Measurements from ENCODE around the gene EPS8L3. TPM values are rescaled to one million over a fixed set of nuclear protein-coding genes. Genes with fewer than 3 reads are reported as not detected.
A peak's percentile ranks its signal among the peaks of the same experiment; 100 is the strongest.

EPS8L3 gene
- polyA plus RNA-seq, 4 donors, result 167 to 736 (median 401) TPM

DNA sequence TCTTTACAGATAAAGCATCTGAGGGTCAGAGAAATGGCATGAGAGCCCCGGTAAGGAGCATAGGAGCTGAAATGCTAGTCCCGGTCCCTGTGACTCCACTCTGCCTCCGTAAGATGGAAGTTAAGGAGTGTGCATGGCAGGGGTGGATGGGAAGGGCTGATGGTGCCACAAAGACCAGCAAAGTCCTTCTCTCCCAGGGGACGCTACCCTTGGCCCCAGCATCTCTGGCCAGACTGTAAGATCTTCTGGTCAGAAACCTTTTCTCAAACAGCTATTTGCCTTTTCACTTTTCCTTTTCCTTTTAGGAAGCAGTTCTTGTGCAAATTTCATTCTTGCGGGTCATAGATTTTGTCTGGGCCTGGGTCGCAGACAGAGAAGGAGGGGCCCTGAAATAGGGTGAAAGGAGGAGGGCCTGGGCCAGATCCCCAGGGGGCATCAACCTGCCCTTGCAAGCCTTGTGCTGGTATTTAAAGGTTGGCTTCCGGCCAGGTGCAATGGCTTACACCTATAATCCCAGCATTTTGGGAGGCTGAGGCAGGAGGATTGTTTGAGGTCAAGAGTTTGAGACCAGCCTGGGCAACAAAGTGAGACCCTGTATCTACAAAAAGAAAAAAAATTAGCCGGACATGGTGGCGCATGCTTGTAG lies 14.4 kb upstream of the EPS8L3 start:
- no peak for DNase-seq
- H3K36me3 ChIP-seq (ENCODE audit: control insufficient read depth in 3 of 3, insufficient read depth in 2 of 3, low read depth in 1 of 3, low read length in 3 of 3), result no peaks in the 10 kb centered on the region
- H3K4me1 ChIP-seq (ENCODE audit: control insufficient read depth in 3 of 3, insufficient read depth in 2 of 3, low read depth in 1 of 3, low read length in 2 of 3), result peaks cover 0 to 12% (median 0%) of the 10 kb centered on the region in 3 donors
- no peak for FAIRE-seq
- H3K4me3 ChIP-seq (ENCODE audit: low read depth in 1 of 3, low read length in 3 of 3), result no peak overlapping the region
- H3K27ac ChIP-seq (ENCODE audit: low read depth in 1 of 3, low read length in 2 of 3), result no peak overlapping the region
- H3K27me3 ChIP-seq (ENCODE audit: control insufficient read depth in 3 of 3, insufficient read depth in 3 of 3, low read length in 3 of 3), result no peaks in the 10 kb centered on the region
- H3K9me3 ChIP-seq (ENCODE audit: control insufficient read depth in 2 of 2, insufficient read depth in 1 of 2, low read depth in 1 of 2, low read length in 1 of 2), result peaks cover 0 to 4% of the 10 kb centered on the region in 2 donors
- WGBS, 3 donors, result 93 to 96% (median 95%) methylated on average over 9 of the region's 9 CpGs

DNA sequence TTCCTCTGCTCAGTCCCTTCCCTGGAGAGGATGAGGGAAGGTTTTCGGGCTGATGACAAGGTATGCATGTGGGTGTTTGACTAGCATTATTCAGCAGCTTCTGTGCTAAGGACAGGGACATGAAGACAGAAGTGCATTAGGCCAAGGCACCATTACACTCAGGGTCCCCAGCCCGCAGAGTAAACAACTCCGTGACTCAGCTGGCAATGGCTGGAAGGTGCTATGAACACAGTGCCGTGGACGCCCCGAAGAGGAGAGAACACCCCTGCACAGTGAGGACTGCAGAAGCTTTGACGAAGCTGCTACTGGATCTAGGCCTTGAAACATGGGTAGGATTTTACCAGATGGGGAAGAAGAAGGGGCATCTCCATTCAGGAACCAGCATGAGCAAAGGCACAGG lies 13.7 kb upstream of the EPS8L3 start:
- peaks cover 0 to 4% of the 10 kb centered on the region in 2 donors for H3K9me3 ChIP-seq (ENCODE audit: control insufficient read depth in 2 of 2, insufficient read depth in 1 of 2, low read depth in 1 of 2, low read length in 1 of 2)
- H3K27ac ChIP-seq (ENCODE audit: low read depth in 1 of 3, low read length in 2 of 3), result peak overlapping the region in 1 of 3 donors; percentile 53
- H3K4me1 ChIP-seq (ENCODE audit: control insufficient read depth in 3 of 3, insufficient read depth in 2 of 3, low read depth in 1 of 3, low read length in 2 of 3), result peaks cover 0 to 7% (median 0%) of the 10 kb centered on the region in 3 donors
- FAIRE-seq (no peak), DNase-seq (no peak)
- no peak overlapping the region for H3K4me3 ChIP-seq (ENCODE audit: low read depth in 1 of 3, low read length in 3 of 3)
- no peaks in the 10 kb centered on the region for H3K36me3 ChIP-seq (ENCODE audit: control insufficient read depth in 3 of 3, insufficient read depth in 2 of 3, low read depth in 1 of 3, low read length in 3 of 3)
- no peaks in the 10 kb centered on the region for H3K27me3 ChIP-seq (ENCODE audit: control insufficient read depth in 3 of 3, insufficient read depth in 3 of 3, low read length in 3 of 3)
- WGBS, 3 donors, result 76 to 81% (median 77%) methylated on average over 7 of the region's 7 CpGs

GRCh38 chr1:109776911-109777310 lies 13.2 kb upstream of the EPS8L3 start:
- peaks cover 0 to 7% (median 0%) of the 10 kb centered on the region in 3 donors for H3K4me1 ChIP-seq (ENCODE audit: control insufficient read depth in 3 of 3, insufficient read depth in 2 of 3, low read depth in 1 of 3, low read length in 2 of 3)
- no peak for FAIRE-seq

DNA sequence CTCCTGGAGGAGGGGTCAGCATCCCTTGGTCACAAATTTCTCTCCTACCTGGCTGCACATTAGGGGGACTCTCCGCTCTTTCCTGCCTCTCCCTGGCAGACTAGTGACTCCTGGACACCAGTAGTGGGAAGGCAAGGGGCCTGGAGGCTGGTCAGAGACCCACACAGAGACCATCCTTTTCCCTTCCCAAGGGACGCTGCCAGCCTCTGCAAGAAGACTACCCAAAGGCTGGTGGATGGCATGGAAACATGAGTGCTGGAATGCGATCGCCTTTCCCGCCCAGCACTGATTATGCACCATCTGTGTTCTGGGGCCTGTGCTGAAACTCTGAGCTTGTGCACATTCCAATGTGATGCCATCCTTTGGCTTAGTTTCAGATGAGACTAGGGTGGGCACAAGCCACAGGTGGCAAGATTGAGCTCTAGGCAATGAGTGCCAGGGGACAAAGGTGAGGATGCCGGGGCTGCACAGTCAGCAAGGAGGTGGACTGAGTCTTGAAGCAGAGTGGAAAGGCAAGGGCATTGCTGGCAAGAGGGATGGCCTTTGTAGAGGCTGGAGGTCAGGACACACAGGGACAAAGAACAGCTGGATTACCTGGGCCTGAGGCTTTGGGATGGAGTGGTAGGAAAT lies 12.6 kb upstream of the EPS8L3 start:
- WGBS, 3 donors, result 78 to 87% (median 86%) methylated on average over 6 of the region's 6 CpGs
- H3K27me3 ChIP-seq (ENCODE audit: control insufficient read depth in 3 of 3, insufficient read depth in 3 of 3, low read length in 3 of 3), result no peaks in the 10 kb centered on the region
- H3K4me1 ChIP-seq (ENCODE audit: control insufficient read depth in 3 of 3, insufficient read depth in 2 of 3, low read depth in 1 of 3, low read length in 2 of 3), result peaks cover 0 to 7% (median 2%) of the 10 kb centered on the region in 3 donors
- peaks cover 0 to 4% of the 10 kb centered on the region in 2 donors for H3K9me3 ChIP-seq (ENCODE audit: control insufficient read depth in 2 of 2, insufficient read depth in 1 of 2, low read depth in 1 of 2, low read length in 1 of 2)
- H3K36me3 ChIP-seq (ENCODE audit: control insufficient read depth in 3 of 3, insufficient read depth in 2 of 3, low read depth in 1 of 3, low read length in 3 of 3), result no peaks in the 10 kb centered on the region
- no peak overlapping the region for H3K4me3 ChIP-seq (ENCODE audit: low read depth in 1 of 3, low read length in 3 of 3)
- FAIRE-seq (no peak), DNase-seq (no peak)
- no peak overlapping the region for H3K27ac ChIP-seq (ENCODE audit: low read depth in 1 of 3, low read length in 2 of 3)

More at GRCh38 chr1:109776911-109777310, 13.2 kb upstream of the EPS8L3 start:
- H3K9me3 ChIP-seq (ENCODE audit: control insufficient read depth in 2 of 2, insufficient read depth in 1 of 2, low read depth in 1 of 2, low read length in 1 of 2), result peaks cover 0 to 4% of the 10 kb centered on the region in 2 donors
- peak; percentile 87 to 90 for DNase-seq
- no peak overlapping the region for H3K4me3 ChIP-seq (ENCODE audit: low read depth in 1 of 3, low read length in 3 of 3)
- H3K27ac ChIP-seq (ENCODE audit: low read depth in 1 of 3, low read length in 2 of 3), result peak overlapping the region in 1 of 3 donors; percentile 53
- no peaks in the 10 kb centered on the region for H3K27me3 ChIP-seq (ENCODE audit: control insufficient read depth in 3 of 3, insufficient read depth in 3 of 3, low read length in 3 of 3)
- WGBS, 3 donors, result 29 to 33% (median 29%) methylated on average over 4 of the region's 4 CpGs
- H3K36me3 ChIP-seq (ENCODE audit: control insufficient read depth in 3 of 3, insufficient read depth in 2 of 3, low read depth in 1 of 3, low read length in 3 of 3), result no peaks in the 10 kb centered on the region

GRCh38 chr1:109775398-109775797 lies 11.7 kb upstream of the EPS8L3 start:
- Histone ChIP-seq H3K9me3 (ENCODE audit: control insufficient read depth in 2 of 2, insufficient read depth in 1 of 2, low read depth in 1 of 2, low read length in 1 of 2) (no peaks in the 10 kb centered on the region), H3K4me3 (ENCODE audit: low read depth in 1 of 3, low read length in 3 of 3) (no peak overlapping the region), H3K36me3 (ENCODE audit: control insufficient read depth in 3 of 3, insufficient read depth in 2 of 3, low read depth in 1 of 3, low read length in 3 of 3) (no peaks in the 10 kb centered on the region), H3K27me3 (ENCODE audit: control insufficient read depth in 3 of 3, insufficient read depth in 3 of 3, low read length in 3 of 3) (no peaks in the 10 kb centered on the region), H3K4me1 (ENCODE audit: control insufficient read depth in 3 of 3, insufficient read depth in 2 of 3, low read depth in 1 of 3, low read length in 2 of 3) (peaks cover 0 to 7% (median 2%) of the 10 kb centered on the region in 3 donors), H3K27ac (ENCODE audit: low read depth in 1 of 3, low read length in 2 of 3) (no peak overlapping the region)
- DNase-seq (no peak), FAIRE-seq (no peak)
- 42 to 89% (median 57%) methylated on average over 1 of the region's 1 CpG for WGBS, 3 donors

- Histone ChIP-seq H3K27me3 (ENCODE audit: control insufficient read depth in 3 of 3, insufficient read depth in 3 of 3, low read length in 3 of 3) (no peaks in the 10 kb centered on the region), H3K4me3 (ENCODE audit: low read depth in 1 of 3, low read length in 3 of 3) (no peak overlapping the region), H3K36me3 (ENCODE audit: control insufficient read depth in 3 of 3, insufficient read depth in 2 of 3, low read depth in 1 of 3, low read length in 3 of 3) (no peaks in the 10 kb centered on the region), H3K4me1 (ENCODE audit: control insufficient read depth in 3 of 3, insufficient read depth in 2 of 3, low read depth in 1 of 3, low read length in 2 of 3) (peaks cover 0 to 7% (median 2%) of the 10 kb centered on the region in 3 donors), H3K27ac (ENCODE audit: low read depth in 1 of 3, low read length in 2 of 3) (no peak overlapping the region), H3K9me3 (ENCODE audit: control insufficient read depth in 2 of 2, insufficient read depth in 1 of 2, low read depth in 1 of 2, low read length in 1 of 2) (no peaks in the 10 kb centered on the region)
- DNase-seq (no peak), FAIRE-seq (no peak)
- 46 to 60% (median 53%) methylated on average over 6 of the region's 6 CpGs for WGBS, 3 donors
Observed at GRCh38 chr1:109773900-109774485, 10.3 kb upstream of the EPS8L3 start.

- no peak overlapping the region for H3K4me3 ChIP-seq (ENCODE audit: low read depth in 1 of 3, low read length in 3 of 3)
- peaks cover 0 to 7% (median 2%) of the 10 kb centered on the region in 3 donors for H3K4me1 ChIP-seq (ENCODE audit: control insufficient read depth in 3 of 3, insufficient read depth in 2 of 3, low read depth in 1 of 3, low read length in 2 of 3)
- H3K9me3 ChIP-seq (ENCODE audit: control insufficient read depth in 2 of 2, insufficient read depth in 1 of 2, low read depth in 1 of 2, low read length in 1 of 2), result no peaks in the 10 kb centered on the region
- DNase-seq, result peak; percentile 89 to 94
- H3K27me3 ChIP-seq (ENCODE audit: control insufficient read depth in 3 of 3, insufficient read depth in 3 of 3, low read length in 3 of 3), result no peaks in the 10 kb centered on the region
- WGBS, 3 donors, result 46 to 47% (median 46%) methylated on average over 17 of the region's 17 CpGs
- H3K36me3 ChIP-seq (ENCODE audit: control insufficient read depth in 3 of 3, insufficient read depth in 2 of 3, low read depth in 1 of 3, low read length in 3 of 3), result no peaks in the 10 kb centered on the region
- no peak overlapping the region for H3K27ac ChIP-seq (ENCODE audit: low read depth in 1 of 3, low read length in 2 of 3)
- no peak for FAIRE-seq
Observed at GRCh38 chr1:109773203-109773899, 9.6 kb upstream of the EPS8L3 start.

- DNase-seq (no peak), FAIRE-seq (no peak)
- peaks cover 0 to 10% (median 4%) of the 10 kb centered on the region in 3 donors for H3K4me1 ChIP-seq (ENCODE audit: control insufficient read depth in 3 of 3, insufficient read depth in 2 of 3, low read depth in 1 of 3, low read length in 2 of 3)
- no peaks in the 10 kb centered on the region for H3K9me3 ChIP-seq (ENCODE audit: control insufficient read depth in 2 of 2, insufficient read depth in 1 of 2, low read depth in 1 of 2, low read length in 1 of 2)
- 88 to 94% (median 89%) methylated on average over 6 of the region's 6 CpGs for WGBS, 3 donors
- no peaks in the 10 kb centered on the region for H3K36me3 ChIP-seq (ENCODE audit: control insufficient read depth in 3 of 3, insufficient read depth in 2 of 3, low read depth in 1 of 3, low read length in 3 of 3)
- H3K27ac ChIP-seq (ENCODE audit: low read depth in 1 of 3, low read length in 2 of 3), result no peak overlapping the region
- H3K4me3 ChIP-seq (ENCODE audit: low read depth in 1 of 3, low read length in 3 of 3), result no peak overlapping the region
- H3K27me3 ChIP-seq (ENCODE audit: control insufficient read depth in 3 of 3, insufficient read depth in 3 of 3, low read length in 3 of 3), result no peaks in the 10 kb centered on the region
Observed at GRCh38 chr1:109772658-109773202, 9.0 kb upstream of the EPS8L3 start.
